ENCODE data around the gene SLC36A3.

Gene SLC36A3

GRCh38 chr5:151231359-151231758 lies 72.2 kb downstream of the SLC36A3 start:
- intact Hi-C loops (cut with DNase I; ENCODE audit: low total_unique reads), result no loop called here
- Histone ChIP-seq H3K4me1 (peaks cover 0 to 12% (median 6%) of the 10 kb centered on the region in 4 donors), H3K27me3 (no peaks in the 10 kb centered on the region), H3K4me3 (no peak overlapping the region), H3K36me3 (no peaks in the 10 kb centered on the region), H3K27ac (no peak overlapping the region), H3K9me3 (no peaks in the 10 kb centered on the region)
- no peak for TF ChIP-seq CTCF (IDR thresholded peaks at IDR 0.05)
- no peak for DNase-seq

GRCh38 chr5:151230048-151230680 lies 73.4 kb downstream of the SLC36A3 start:
- H3K27ac ChIP-seq, result no peak overlapping the region
- DNase-seq, result no peak
- H3K27me3 ChIP-seq, result no peaks in the 10 kb centered on the region
- H3K4me1 ChIP-seq, result peaks cover 0 to 10% (median 5%) of the 10 kb centered on the region in 4 donors
- intact Hi-C loops (cut with DNase I; ENCODE audit: low total_unique reads), result no loop called here
- no peaks in the 10 kb centered on the region for H3K9me3 ChIP-seq
- H3K4me3 ChIP-seq, result no peak overlapping the region
- no peaks in the 10 kb centered on the region for H3K36me3 ChIP-seq
- TF ChIP-seq CTCF (IDR thresholded peaks at IDR 0.05), result no peak

- TF ChIP-seq CTCF (IDR thresholded peaks at IDR 0.05), result no peak
- intact Hi-C loops (cut with DNase I; ENCODE audit: low total_unique reads), result no loop called here
- Histone ChIP-seq H3K27ac (no peak overlapping the region), H3K4me1 (peaks cover 0 to 9% (median 5%) of the 10 kb centered on the region in 4 donors), H3K36me3 (no peaks in the 10 kb centered on the region), H3K4me3 (no peak overlapping the region), H3K9me3 (no peaks in the 10 kb centered on the region), H3K27me3 (no peaks in the 10 kb centered on the region)
- DNase-seq, result no peak
Measured at GRCh38 chr5:151228986-151229385, 74.6 kb downstream of the SLC36A3 start.

GRCh38 chr5:151227918-151228447 lies 75.6 kb downstream of the SLC36A3 start:
- no peak for DNase-seq
- Histone ChIP-seq H3K27ac (no peak overlapping the region), H3K36me3 (no peaks in the 10 kb centered on the region), H3K4me3 (no peak overlapping the region), H3K27me3 (no peaks in the 10 kb centered on the region), H3K4me1 (peaks cover 0 to 14% (median 9%) of the 10 kb centered on the region in 4 donors), H3K9me3 (no peaks in the 10 kb centered on the region)
- TF ChIP-seq CTCF (IDR thresholded peaks at IDR 0.05), result no peak
- intact Hi-C loops (cut with DNase I; ENCODE audit: low total_unique reads), result no loop called here
